HG02884 (cell line): Measurements from ENCODE around the gene C2orf80.
"Not testable (repeated sequence)": the region's sequence is repeated elsewhere in the genome, so short reads cannot be mapped to it uniquely, and the experiment has no call there.

Experiments used
- ATAC-seq: cut with Tn5 transposase; IDR thresholded peaks from one replicate; pipeline ENCODE4 v1.9.1; 2021; ENCODE audit warnings: mild to moderate bottlenecking, moderate library complexity; ENCODE audit not compliant: unreplicated experiment

The C2orf80 gene

DNA sequence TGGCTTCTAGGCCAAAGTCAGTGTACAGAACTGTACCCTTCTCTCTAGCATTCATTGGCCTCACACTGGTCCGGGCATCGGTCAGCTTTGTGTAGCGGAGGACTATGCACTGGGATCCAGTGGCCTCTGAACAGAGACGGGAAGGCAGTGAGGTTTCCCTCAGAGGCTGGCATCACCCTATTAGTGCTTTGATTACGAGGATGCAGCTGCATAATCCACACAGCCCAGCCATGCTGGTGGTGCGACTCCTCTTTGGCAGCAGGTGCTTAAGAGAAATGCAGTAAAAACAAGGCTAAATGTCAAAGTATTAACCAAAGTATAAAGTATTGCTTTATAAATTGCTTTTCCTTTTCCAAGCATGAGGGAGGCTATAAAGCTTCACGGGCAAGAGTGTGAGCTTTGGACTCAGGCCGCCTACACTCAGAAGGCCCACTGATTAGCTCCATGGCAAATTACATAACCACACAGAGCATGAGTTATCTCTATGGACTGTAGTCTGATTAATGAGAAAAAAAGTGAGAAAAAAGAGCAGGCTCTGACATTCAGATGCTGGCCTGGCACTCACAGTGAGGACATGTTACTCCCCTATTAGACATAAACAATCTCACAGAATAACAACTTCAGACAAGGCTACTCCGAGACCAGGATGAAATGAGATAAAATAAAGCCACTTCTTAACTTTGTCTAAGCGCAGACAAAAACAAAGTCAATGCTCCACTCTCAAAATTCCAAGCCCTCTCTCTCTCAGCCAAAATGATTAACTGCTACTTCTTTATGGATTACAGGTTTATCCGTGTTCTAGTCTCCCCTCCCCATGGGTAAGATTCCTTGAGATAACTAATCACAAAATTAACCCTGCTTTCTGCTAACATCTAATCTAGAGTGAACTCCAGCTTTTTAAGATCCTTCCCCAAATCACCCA, 53.8 kb downstream of the C2orf80 start:
- ATAC-seq: no peak

DNA sequence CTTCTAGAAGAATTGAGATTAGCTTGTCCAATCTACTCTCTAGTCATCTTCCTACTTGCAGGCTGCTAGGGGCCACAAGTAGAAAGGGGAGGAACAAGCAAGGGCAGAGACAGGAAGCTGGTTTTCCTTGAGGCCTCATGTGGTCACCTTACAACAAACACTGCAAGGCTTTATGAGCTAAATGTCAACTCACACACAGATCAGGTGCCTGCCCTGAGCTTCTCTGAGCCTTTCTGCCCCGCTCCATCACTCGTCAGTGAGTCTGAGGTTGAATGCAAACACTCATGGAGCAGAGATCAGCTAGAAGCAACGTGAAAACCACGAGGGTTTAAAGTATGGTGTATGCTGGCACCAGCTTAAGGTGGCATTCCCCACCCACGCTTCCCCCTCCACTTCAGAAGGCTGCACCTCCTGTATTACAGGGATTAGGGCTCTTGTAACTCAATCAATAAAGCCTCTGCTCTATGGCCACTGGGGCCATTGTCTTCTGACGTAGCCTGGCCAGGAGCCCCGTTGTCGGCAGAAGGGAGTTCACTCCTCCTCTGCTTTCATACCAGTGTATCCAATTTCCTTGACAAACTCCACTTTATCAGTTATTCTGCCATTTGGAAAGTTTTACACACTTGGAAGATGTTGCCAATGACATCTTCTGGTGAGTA, 54.8 kb downstream of the C2orf80 start:
- no peak for ATAC-seq

DNA sequence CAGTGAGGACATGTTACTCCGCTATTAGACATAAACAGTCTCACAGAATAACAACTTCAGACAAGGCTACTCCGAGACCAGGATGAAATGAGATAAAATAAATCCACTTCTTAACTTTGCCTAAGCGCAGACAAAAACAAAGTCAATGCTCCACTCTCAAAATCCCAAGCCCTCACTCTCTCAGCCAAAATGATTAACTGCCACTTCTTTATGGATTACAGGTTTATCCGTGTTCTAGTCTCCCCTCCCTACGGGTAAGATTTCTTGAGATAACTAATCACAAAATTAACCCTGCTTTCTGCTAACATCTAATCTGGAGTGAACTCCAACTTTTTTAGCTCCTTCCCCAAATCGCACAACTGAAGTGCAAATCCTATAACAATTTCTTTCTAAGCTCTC, 59.1 kb downstream of the C2orf80 start:
- no peak for ATAC-seq

DNA sequence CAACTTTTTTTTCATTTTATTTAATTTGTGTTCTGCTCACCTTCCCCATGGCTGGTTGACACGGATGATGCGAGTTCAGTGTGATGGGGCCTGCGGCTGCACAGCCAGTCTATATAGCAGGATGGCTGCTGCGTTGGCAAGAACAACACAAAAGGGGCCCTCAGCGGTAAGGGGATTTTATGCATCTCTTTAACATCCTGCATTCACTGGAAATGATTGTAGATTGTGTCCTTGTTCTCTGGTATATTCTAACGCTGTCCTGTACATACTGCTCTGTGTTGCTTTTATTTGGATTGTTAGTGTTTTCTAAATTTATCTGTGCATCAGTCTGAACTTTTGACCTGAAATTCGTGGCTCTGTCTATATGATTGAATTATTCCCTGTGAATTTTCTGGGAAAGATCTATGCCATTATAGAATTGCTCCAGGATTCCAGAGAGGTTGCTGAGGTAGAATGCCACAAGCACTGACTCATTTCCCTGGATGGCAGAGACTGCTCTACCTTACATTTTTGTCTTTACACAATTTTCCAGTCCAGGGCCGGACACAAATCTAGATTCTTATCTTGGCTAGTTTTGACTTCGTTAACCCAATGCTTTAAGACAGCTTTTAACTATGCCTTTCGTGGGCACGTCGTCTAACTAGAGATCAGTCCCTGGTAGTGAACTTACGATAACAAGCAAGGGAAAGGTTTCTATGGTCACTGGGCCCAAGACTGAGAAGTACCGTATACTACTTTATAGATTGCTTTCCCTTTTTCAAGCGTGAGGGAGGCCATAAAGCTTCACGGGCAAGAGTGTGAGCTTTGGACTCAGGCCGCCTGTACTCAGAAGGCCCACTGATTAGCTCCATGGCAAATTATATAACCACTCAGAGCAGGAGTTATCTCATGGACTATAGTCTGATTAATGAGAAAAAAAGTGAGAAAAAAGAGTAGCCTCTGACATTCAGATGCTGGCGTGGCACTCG, 59.8 kb downstream of the C2orf80 start, which contains the start of gene CRYGC:
Gene CRYGC (minus strand): TSS at position 85 of the 968 bp plus-strand sequence. CDS start 36 bp downstream, at position 49.
- ATAC-seq: no peak

DNA sequence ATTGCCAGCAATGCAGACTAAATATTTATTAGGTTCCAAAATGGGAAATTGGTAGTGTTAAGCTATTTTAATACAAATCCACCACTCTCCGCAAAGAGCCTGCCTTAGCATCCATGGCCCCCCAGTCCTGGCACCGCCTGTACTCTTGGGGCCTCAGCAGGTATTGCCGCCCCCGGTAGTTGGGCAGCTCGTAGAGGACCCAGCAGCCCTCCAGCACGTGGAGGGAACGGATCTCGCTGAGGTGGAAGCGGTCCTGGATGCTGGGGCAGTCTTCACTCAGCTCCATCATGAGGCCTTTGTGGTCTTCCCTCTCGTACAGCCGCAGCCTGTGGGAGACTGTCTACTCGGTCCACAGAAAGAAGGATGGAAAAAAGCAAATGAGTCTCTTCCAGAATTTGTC, 61.7 kb downstream of the C2orf80 start:
- no peak for ATAC-seq

- ATAC-seq: no peak
These were observed 62.7 kb downstream of the C2orf80 start for GRCh38 chr2:208127090-208127489.

- no peak for ATAC-seq
These were observed 64.6 kb downstream of the C2orf80 start for GRCh38 chr2:208125251-208125650.

GRCh38 chr2:208124013-208124715, 65.7 kb downstream of the C2orf80 start, which contains the start of gene CRYGD:
Gene CRYGD (minus strand): TSS chr2:208124524. CDS start chr2:208124473, 51 bp downstream.
- ATAC-seq: not testable (repeated sequence)

DNA sequence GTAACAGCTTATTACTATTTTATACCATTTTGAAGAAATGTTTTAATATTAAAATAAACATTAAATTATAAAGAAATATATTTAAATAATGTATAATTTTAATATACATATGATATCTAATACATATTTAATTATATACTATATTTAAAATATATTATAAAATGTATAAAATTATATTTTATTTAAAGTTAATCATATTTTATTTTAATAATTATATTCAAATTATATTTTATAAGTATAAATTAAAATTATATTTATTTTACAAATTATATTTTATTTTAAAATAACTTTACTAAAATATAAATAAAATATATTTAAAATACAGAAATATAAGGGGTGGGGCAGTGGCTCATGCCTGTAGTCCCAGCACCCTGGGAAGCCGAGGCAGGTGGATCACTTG, 67.6 kb downstream of the C2orf80 start:
- no peak for ATAC-seq

- no peak for ATAC-seq
These were observed 70.9 kb downstream of the C2orf80 start for GRCh38 chr2:208118918-208119317.

DNA sequence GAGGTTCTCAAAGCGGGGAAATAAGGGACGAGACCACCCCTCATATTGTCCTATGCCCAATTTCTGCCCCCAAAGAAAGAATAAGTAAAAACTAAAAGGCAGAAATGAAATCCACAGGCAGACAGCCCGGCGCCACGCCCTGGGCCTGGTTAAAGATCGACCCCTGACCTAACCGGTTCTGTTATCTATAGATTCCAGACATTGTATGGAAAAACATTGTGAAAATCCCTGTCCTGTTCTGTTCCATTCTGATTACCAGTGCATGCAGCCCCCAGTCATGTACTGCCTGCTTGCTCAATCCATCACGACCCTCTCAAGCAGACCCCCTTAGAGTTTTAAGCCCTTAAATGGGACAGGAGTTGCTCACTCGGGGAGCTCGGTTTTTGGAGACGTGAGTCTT, 72.4 kb downstream of the C2orf80 start:
- ATAC-seq: not testable (repeated sequence)
